AG04449 (cell line): ENCODE measurements around the gene SMAD1.
A peak's percentile ranks its signal among the peaks of the same experiment; 100 is the strongest.

Source experiments
- CTCF ChIA-PET: fragments of 350-600 bp; formaldehyde crosslinking; extraction: SDS; loops from one replicate; lab custom pipeline; 2021; ENCODE audit warnings: antibody characterized with exemption; lab: Yijun Ruan, JAX
- POLR2A ChIA-PET: fragments of 400-600, 350-600 bp; formaldehyde crosslinking; extraction: SDS; loops from one replicate; lab custom pipeline; 2020; ENCODE audit warnings: antibody characterized with exemption, inconsistent platforms; lab: Yijun Ruan, JAX
- DNase-seq: peaks from one replicate; pipeline ENCODE4 v3.0.0-alpha.2; 2010; ENCODE audit warnings: low read depth, low spot score
- H3K4me3 ChIP-seq: 2 replicates; pipeline ENCODE4 v1.5.1; 2011; ENCODE audit warnings: low read depth, mild to moderate bottlenecking, control low read depth, low read length
- TF ChIP-seq, protein P1 (sequence below): IDR thresholded peaks from one replicate; pipeline ENCODE4 v1.5.1; 2011; ENCODE audit warnings: mild to moderate bottlenecking, moderate library complexity, low read length, control low read depth, inconsistent platforms; ENCODE audit not compliant: insufficient read depth; ENCODE audit errors: missing control alignments

SMAD1 gene

DNA sequence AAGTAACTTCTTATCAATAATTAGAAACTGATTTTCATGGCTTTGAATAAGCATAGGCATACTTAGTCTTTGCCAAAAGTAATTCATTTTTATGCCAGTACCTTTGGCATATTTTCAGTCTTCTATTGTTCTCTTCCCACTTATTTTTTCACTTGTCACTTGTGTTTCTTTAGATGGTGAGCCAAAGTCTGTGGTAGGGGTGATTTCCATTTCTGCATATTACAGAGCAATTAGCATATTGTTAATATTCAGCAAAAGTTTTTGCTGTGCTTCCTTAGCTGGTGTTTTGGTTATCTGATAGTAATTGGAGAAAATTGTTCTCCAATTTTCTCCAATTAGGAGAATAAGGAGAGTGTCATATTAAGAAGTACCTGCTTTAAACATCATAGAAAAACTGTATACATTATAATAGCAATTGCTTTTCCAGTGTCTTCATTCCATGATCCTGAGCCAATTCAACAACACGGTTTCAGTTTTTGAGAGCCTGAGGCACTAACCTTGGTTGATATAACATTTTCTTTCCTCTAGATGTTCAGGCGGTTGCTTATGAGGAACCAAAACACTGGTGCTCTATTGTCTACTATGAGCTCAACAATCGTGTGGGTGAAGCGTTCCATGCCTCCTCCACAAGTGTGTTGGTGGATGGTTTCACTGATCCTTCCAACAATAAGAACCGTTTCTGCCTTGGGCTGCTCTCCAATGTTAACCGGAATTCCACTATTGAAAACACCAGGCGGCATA is 64.7 kb downstream of the SMAD1 start:
- H3K4me3 ChIP-seq: no peak overlapping the region
- POLR2A ChIA-PET: no interaction called here
- no peak for DNase-seq
- TF ChIP-seq, protein P1, sequence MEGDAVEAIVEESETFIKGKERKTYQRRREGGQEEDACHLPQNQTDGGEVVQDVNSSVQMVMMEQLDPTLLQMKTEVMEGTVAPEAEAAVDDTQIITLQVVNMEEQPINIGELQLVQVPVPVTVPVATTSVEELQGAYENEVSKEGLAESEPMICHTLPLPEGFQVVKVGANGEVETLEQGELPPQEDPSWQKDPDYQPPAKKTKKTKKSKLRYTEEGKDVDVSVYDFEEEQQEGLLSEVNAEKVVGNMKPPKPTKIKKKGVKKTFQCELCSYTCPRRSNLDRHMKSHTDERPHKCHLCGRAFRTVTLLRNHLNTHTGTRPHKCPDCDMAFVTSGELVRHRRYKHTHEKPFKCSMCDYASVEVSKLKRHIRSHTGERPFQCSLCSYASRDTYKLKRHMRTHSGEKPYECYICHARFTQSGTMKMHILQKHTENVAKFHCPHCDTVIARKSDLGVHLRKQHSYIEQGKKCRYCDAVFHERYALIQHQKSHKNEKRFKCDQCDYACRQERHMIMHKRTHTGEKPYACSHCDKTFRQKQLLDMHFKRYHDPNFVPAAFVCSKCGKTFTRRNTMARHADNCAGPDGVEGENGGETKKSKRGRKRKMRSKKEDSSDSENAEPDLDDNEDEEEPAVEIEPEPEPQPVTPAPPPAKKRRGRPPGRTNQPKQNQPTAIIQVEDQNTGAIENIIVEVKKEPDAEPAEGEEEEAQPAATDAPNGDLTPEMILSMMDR: no peak
- CTCF ChIA-PET: interaction anchor here (0.8 to 4.9 kb wide), 3 partner anchors 10 to 330 kb away, joined by 3 to 35 read pairs (median 3); no protein-coding TSS in a partner anchor

DNA sequence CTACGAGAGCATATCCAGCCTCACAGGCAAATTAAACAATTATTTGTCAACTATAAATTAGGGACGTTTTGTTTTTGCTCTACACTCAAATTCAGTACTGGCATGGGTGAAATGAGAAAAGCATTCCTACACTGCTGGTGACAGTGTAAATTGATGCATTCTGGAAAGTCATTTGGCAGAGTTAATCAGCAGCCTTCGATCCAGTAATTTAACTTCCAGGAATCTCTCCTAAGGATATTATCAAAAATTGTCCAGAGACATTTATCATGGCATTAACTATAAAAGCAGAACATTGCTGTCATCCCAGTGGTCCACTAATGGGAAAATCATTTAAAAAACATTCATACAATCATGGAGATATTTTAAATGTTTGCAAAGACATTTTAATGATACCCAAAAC is 70.0 kb downstream of the SMAD1 start:
- no peak for DNase-seq
- H3K4me3 ChIP-seq: no peak overlapping the region
- TF ChIP-seq, protein P1: no peak
- POLR2A ChIA-PET: no interaction called here
- CTCF ChIA-PET: no interaction called here

DNA sequence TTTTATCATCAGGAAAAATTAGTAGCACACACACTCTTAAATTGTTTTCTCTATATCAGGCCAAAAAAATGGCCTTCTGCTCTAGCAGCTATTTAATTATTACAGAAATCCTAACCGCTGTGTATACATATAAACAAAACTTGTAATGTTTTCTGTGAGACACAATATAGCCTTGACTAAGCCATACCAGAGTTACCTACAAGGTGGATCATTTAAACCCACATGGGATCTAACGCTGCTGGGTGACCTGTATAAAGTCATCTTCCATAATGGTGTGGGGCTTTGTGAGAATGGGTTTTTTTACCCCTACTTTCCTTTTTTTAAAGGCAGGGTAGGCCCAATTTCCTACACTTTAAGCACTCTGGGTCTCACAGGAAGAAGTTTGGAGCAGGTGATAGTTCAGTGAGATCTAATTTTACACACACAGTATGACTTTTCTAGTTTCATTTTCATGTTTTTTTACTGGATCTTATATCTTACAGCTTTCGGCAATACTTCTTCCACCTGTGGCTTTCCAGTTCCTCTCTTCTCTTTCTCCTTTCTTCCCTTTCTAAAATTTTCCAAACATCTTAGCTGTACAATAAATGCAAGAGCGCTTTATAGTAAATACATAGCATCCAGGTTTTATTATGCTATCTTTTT is 70.6 kb downstream of the SMAD1 start:
- no peak for DNase-seq
- ChIA-PET POLR2A (no interaction called here), CTCF (interaction anchor here (2.2 to 3.9 kb wide), 2 partner anchors 10 to 317 kb away, joined by 5 to 29 read pairs; no protein-coding TSS in a partner anchor)
- no peak overlapping the region for H3K4me3 ChIP-seq
- TF ChIP-seq, protein P1: no peak

DNA sequence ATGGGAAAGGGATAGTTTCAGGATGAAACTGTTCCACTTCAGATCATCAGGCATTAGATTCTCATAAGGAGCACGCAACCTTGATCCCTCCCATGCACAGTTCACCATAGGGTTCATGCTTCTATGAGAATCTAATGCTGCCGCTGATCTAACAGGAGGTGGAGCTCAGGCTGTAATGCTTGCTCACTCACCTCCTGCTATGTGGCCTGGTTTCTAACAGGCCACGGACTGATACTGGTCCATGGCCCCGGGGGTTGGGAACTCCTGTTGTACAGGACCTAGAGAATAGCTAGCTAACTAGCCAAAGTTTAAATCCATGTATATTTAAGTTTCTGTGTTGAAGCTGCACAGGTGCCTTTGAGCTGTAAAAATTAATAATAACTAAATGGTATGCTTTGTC is 71.7 kb downstream of the SMAD1 start:
- no peak for DNase-seq
- POLR2A ChIA-PET: no interaction called here
- TF ChIP-seq, protein P1: no peak
- no peak overlapping the region for H3K4me3 ChIP-seq
- CTCF ChIA-PET: interaction anchor here (0.9 to 3.9 kb wide), 5 partner anchors 9 to 398 kb away, joined by 3 to 29 read pairs (median 5); no protein-coding TSS in a partner anchor

DNA sequence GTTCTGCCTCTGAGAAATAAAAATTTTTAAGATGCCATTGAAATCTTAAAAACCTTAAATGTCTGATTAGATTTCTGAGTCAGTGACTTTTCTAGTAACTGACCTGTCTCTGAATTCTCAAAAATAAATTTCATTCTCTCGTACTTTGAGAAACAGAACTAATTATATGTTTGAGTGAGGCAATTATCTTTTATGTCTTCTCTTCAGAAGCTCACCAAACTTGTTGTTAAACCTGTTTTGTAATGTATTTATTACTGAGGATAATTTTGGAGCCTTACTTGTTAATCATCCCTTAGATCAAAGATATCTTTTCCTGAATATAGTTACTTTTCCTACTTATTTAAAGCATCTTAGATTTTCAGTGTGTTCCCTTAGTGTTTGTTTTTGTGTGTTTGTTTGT is 73.0 kb downstream of the SMAD1 start:
- ChIA-PET POLR2A (no interaction called here), CTCF (interaction anchor here (1.4 to 3.9 kb wide), 4 partner anchors 55 to 319 kb away, joined by 3 to 29 read pairs (median 6); no protein-coding TSS in a partner anchor)
- TF ChIP-seq, protein P1: no peak
- no peak for DNase-seq
- H3K4me3 ChIP-seq: no peak overlapping the region

DNA sequence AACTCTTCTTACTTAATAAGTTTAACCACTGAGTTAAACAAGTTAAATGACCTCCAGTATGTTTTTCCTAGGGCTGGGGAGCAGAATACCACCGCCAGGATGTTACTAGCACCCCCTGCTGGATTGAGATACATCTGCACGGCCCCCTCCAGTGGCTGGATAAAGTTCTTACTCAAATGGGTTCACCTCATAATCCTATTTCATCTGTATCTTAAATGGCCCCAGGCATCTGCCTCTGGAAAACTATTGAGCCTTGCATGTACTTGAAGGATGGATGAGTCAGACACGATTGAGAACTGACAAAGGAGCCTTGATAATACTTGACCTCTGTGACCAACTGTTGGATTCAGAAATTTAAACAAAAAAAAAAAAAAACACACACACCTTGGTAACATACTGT is 76.1 kb downstream of the SMAD1 start:
- CTCF ChIA-PET: interaction anchor here (0.6 to 2.5 kb wide), 33 partner anchors 8 to 404 kb away, joined by 3 to 37 read pairs (median 5); no protein-coding TSS in a partner anchor
- DNase-seq: no peak
- POLR2A ChIA-PET: no interaction called here
- H3K4me3 ChIP-seq: no peak overlapping the region
- TF ChIP-seq, protein P1: peak; percentile 90
